Upper lobe of right lung (tissue), 1 donor: ENCODE data around the gene SEL1L2. TPM values are rescaled to one million over a fixed set of nuclear protein-coding genes. Genes with fewer than 3 reads are reported as not detected.

Experiments
- ATAC-seq: fragments of 200-7000 bp; cut with Tn5 transposase; one replicate; pipeline ENCODE4 v1.9.1; 2020; ENCODE audit warnings: mild to moderate bottlenecking, moderate library complexity
- DNase-seq: peaks from one replicate; pipeline ENCODE4 v3.0.0-alpha.2; 2020
- H3K27ac ChIP-seq: fragments of 200-600 bp; one replicate; pipeline ENCODE4 v1.8.0; 2022
- H3K27me3 ChIP-seq: fragments of 200-600 bp; one replicate; pipeline ENCODE4 v1.8.0; 2022; ENCODE audit warnings: mild to moderate bottlenecking
- H3K36me3 ChIP-seq: fragments of 200-600 bp; one replicate; pipeline ENCODE4 v1.8.0; 2022
- H3K4me1 ChIP-seq: fragments of 200-600 bp; one replicate; pipeline ENCODE4 v1.8.0; 2022
- H3K4me3 ChIP-seq: fragments of 200-600 bp; one replicate; pipeline ENCODE4 v1.8.0; 2022; ENCODE audit warnings: mild to moderate bottlenecking
- H3K9me3 ChIP-seq: fragments of 200-600 bp; one replicate; pipeline ENCODE4 v1.8.0; 2022
- intact Hi-C: fragments of 100-400 bp; cut with DNase I; formaldehyde crosslinking; loops from one replicate; pipeline ENCODE4 v1.11.0; 2022
- total RNA-seq: library from RNA; stranded (reverse); fragmentation: NEBNext Ultra II Directional; extraction: Animal tissue kit (Norgen Biotek cat#: 25700); gene quantifications from one replicate; pipeline ENCODE4 v1.2.1, GENCODE V29; 2021
- TF ChIP-seq, protein P1 (sequence below): fragments of 200-600 bp; IDR thresholded peaks from one replicate; pipeline ENCODE4 v1.8.0; 2022; ENCODE audit warnings: antibody characterized with exemption
- donor health status: DM: no; HTN: yes; CAD: no; lungs with severe emphysema.

The SEL1L2 gene
- total RNA-seq, 1 donor from 2014 or later: not detected

GRCh38 chr20:13824459-13824858 lies 166.0 kb downstream of the SEL1L2 start:
- ATAC-seq (no peak), DNase-seq (no peak)
- TF ChIP-seq, protein P1, sequence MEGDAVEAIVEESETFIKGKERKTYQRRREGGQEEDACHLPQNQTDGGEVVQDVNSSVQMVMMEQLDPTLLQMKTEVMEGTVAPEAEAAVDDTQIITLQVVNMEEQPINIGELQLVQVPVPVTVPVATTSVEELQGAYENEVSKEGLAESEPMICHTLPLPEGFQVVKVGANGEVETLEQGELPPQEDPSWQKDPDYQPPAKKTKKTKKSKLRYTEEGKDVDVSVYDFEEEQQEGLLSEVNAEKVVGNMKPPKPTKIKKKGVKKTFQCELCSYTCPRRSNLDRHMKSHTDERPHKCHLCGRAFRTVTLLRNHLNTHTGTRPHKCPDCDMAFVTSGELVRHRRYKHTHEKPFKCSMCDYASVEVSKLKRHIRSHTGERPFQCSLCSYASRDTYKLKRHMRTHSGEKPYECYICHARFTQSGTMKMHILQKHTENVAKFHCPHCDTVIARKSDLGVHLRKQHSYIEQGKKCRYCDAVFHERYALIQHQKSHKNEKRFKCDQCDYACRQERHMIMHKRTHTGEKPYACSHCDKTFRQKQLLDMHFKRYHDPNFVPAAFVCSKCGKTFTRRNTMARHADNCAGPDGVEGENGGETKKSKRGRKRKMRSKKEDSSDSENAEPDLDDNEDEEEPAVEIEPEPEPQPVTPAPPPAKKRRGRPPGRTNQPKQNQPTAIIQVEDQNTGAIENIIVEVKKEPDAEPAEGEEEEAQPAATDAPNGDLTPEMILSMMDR: no peak
- Histone ChIP-seq H3K36me3 (no peaks in the 10 kb centered on the region), H3K27ac (no peak overlapping the region), H3K4me3 (no peak overlapping the region), H3K4me1 (peaks cover 3% of the 10 kb centered on the region), H3K9me3 (no peaks in the 10 kb centered on the region), H3K27me3 (no peaks in the 10 kb centered on the region)
- intact Hi-C loops: loop anchor here (10.0 kb wide), 1 partner anchor 230 kb away; no protein-coding TSS in a partner anchor

DNA sequence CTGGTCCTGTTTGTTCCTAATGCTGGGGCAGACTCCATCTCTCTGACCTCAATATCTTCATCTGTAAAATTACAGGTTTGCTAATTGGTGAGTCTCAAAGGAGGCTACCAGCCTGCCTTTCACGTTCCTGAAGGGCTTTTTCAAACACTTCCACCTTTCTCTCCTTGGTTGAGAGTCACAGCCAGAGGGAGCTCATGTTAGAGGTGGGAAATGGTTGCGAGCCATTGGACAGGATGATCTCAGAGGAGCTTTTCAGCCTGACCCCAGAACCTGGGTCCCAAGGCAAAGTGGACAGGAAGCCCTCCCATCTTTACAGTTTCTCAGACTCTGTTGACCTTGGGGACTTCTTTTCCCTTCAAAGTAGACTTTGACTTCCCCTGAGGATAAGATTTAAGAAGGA lies 168.0 kb downstream of the SEL1L2 start:
- no peaks in the 10 kb centered on the region for H3K27me3 ChIP-seq
- peak overlapping the region; percentile 42 for H3K27ac ChIP-seq
- intact Hi-C loops: loop anchor here (10.0 kb wide), 1 partner anchor 232 kb away; no protein-coding TSS in a partner anchor

GRCh38 chr20:13821876-13822275 lies 168.5 kb downstream of the SEL1L2 start:
- TF ChIP-seq, protein P1: no peak
- intact Hi-C loops: loop anchor here (10.0 kb wide), 1 partner anchor 233 kb away; no protein-coding TSS in a partner anchor
- peak; percentile 82 for ATAC-seq
- peaks cover 22% of the 10 kb centered on the region for H3K36me3 ChIP-seq
- peak overlapping the region; percentile 42 for H3K27ac ChIP-seq
- H3K4me3 ChIP-seq: no peak overlapping the region
- H3K4me1 ChIP-seq: peaks cover 3% of the 10 kb centered on the region
- no peaks in the 10 kb centered on the region for H3K9me3 ChIP-seq
- H3K27me3 ChIP-seq: no peaks in the 10 kb centered on the region
- DNase-seq: no peak

More for the DNA sequence above, 168.0 kb downstream of the SEL1L2 start:
- DNase-seq: no peak
- Histone ChIP-seq H3K4me1 (peaks cover 3% of the 10 kb centered on the region), H3K9me3 (no peaks in the 10 kb centered on the region), H3K4me3 (no peak overlapping the region), H3K36me3 (peaks cover 16% of the 10 kb centered on the region)
- TF ChIP-seq, protein P1: no peak
- no peak for ATAC-seq

DNA sequence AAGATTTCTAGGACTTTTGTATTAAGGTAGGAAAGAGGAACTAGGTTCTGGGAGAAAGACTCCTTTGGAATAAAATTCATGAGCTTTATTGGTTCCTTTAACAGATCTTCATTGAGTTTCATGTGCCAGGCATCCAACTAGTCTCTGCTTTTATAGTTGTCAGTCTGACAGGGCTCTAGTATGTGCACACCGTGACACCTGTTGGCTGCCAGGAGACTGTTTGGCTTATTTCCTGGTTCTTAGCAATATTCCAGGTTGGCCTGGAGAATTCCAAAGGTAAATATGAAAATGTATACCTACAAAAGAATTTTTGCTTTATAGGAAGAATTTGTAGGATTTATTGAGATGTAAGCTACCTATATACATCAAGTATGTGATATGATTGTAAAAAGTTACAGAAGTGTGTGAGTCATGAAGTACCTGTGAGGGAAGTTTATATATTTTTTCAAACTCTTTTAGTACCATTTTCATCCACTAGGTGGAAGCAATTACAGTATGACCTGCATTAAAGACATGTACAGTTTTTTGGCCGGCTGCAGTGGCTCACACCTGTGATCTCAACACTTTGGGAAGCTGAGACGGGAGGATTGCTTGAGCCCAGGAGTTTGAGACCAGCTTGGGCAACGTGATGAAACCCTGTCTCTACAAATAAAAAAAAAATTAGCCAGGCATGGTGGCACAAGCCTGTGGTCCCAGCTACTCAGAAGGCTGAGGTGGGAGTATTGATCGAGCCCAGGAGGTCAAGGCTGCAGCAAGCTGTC lies 170.3 kb downstream of the SEL1L2 start:
- H3K9me3 ChIP-seq: no peaks in the 10 kb centered on the region
- intact Hi-C loops: loop anchor here (10.0 kb wide), 1 partner anchor 235 kb away; no protein-coding TSS in a partner anchor
- H3K27me3 ChIP-seq: no peaks in the 10 kb centered on the region
- DNase-seq: no peak
- peaks cover 3% of the 10 kb centered on the region for H3K4me1 ChIP-seq
- no peak overlapping the region for H3K27ac ChIP-seq
- TF ChIP-seq, protein P1: peak; percentile 64
- peaks cover 34% of the 10 kb centered on the region for H3K36me3 ChIP-seq
- ATAC-seq: peak; percentile 79
- H3K4me3 ChIP-seq: no peak overlapping the region

DNA sequence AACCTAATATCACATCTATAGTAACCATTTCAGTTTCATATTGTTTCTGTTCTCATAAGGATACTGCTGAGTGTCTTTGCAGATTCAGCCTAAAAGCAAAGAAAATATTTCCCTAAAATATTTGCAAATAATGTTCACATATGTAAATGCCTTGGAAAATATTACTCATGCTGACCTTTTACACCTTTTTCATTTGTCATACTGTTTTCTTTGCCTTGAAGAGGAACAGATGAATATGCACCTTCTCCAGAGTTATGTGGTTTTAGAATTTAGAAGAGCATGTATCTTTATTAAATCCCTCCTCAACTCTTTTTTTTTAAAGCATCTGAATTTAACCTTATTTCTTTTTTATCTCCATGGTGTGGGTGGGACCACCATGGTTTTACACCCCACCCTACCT lies 173.1 kb downstream of the SEL1L2 start:
- TF ChIP-seq, protein P1: no peak
- Histone ChIP-seq H3K27me3 (no peaks in the 10 kb centered on the region), H3K9me3 (no peaks in the 10 kb centered on the region), H3K4me3 (no peak overlapping the region), H3K4me1 (peaks cover 3% of the 10 kb centered on the region), H3K36me3 (peaks cover 59% of the 10 kb centered on the region), H3K27ac (no peak overlapping the region)
- DNase-seq: no peak
- no peak for ATAC-seq
- intact Hi-C loops: no loop called here
